Activated CD8-positive, alpha-beta memory T cell treated with anti-CD3 and anti-CD28 coated beads for 36 hours (primary cell): ENCODE measurements around the gene ATP9A. TPM values are rescaled to one million over a fixed set of nuclear protein-coding genes. Genes with fewer than 3 reads are reported as not detected.

ENCODE experiments used
- CTCF ChIA-PET: fragments of 350-600 bp; sonication (Branson Sonifier 250); formaldehyde crosslinking; loops from one replicate; lab custom pipeline; 2021; ENCODE audit warnings: antibody characterized with exemption; lab: Charles Lee
- POLR2A ChIA-PET: fragments of 350-600 bp; sonication (Branson Sonifier 250); formaldehyde crosslinking; loops from one replicate; lab custom pipeline; 2021; ENCODE audit warnings: antibody characterized with exemption; lab: Charles Lee
- total RNA-seq, 2 experiments: library from RNA; stranded (reverse); gene quantifications; one replicate each; pipeline ENCODE4 v1.2.3, GENCODE V29; 2021

Gene ATP9A
- total RNA-seq, 2 experiments from 2014 or later: 1.2 to 1.3 TPM

- ChIA-PET POLR2A (interaction anchor here (0.6 to 1.2 kb wide), 3 partner anchors 21 to 45 kb away, joined by 3 to 5 read pairs (median 3); partner anchors contain the start of gene NFATC2), CTCF (interaction anchor here (1.2 to 1.6 kb wide), 3 partner anchors 31 to 60 kb away, joined by 3 to 5 read pairs (median 4); no protein-coding TSS in a partner anchor)
Observed at GRCh38 chr20:51563486-51564332, 204.5 kb downstream of the ATP9A start.

GRCh38 chr20:51563174-51563485, 205.1 kb downstream of the ATP9A start:
- CTCF ChIA-PET: interaction anchor here (1.2 to 1.6 kb wide), 3 partner anchors 31 to 61 kb away, joined by 3 to 5 read pairs (median 4); no protein-coding TSS in a partner anchor
- POLR2A ChIA-PET: interaction anchor here (1.2 kb wide), 1 partner anchor 21 kb away, joined by 5 read pairs; the partner anchor contains the start of gene NFATC2

GRCh38 chr20:51562332-51563173, 205.6 kb downstream of the ATP9A start:
- POLR2A ChIA-PET: interaction anchor here (0.5 to 1.2 kb wide), 3 partner anchors 20 to 1038 kb away, joined by 3 to 5 read pairs (median 4); partner anchors contain the start of gene NFATC2

GRCh38 chr20:51562027-51562331, 206.2 kb downstream of the ATP9A start:
- CTCF ChIA-PET: interaction anchor here (1.3 kb wide), 1 partner anchor 148 kb away, joined by 3 read pairs; no protein-coding TSS in a partner anchor

More at GRCh38 chr20:51562332-51563173, 205.6 kb downstream of the ATP9A start:
- CTCF ChIA-PET: interaction anchor here (1.2 to 1.6 kb wide), 3 partner anchors 60 to 148 kb away, joined by 3 to 4 read pairs (median 3); no protein-coding TSS in a partner anchor

GRCh38 chr20:51560550-51561307, 207.5 kb downstream of the ATP9A start:
- ChIA-PET POLR2A (no interaction called here), CTCF (no interaction called here)

More at GRCh38 chr20:51562027-51562331, 206.2 kb downstream of the ATP9A start:
- POLR2A ChIA-PET: no interaction called here

GRCh38 chr20:51560042-51560441, 208.1 kb downstream of the ATP9A start:
- CTCF ChIA-PET: no interaction called here
- POLR2A ChIA-PET: no interaction called here

- POLR2A ChIA-PET: interaction anchor here (0.6 to 1.8 kb wide), 2 partner anchors 13 to 23 kb away, joined by 3 to 13 read pairs; partner anchors contain the start of gene NFATC2
- CTCF ChIA-PET: interaction anchor here (1.3 to 4.2 kb wide), 3 partner anchors 13 to 40 kb away, joined by 3 to 21 read pairs (median 8); partner anchors contain the start of gene NFATC2
Observed at GRCh38 chr20:51554538-51555165, 213.5 kb downstream of the ATP9A start.

- POLR2A ChIA-PET: interaction anchor here (0.6 to 1.8 kb wide), 3 partner anchors 12 to 170 kb away, joined by 3 to 13 read pairs (median 4); partner anchors contain the start of gene NFATC2
- CTCF ChIA-PET: interaction anchor here (0.6 to 4.2 kb wide), 4 partner anchors 12 to 1545 kb away, joined by 3 to 21 read pairs (median 6); partner anchors contain the start of gene NFATC2
Observed at GRCh38 chr20:51553897-51554486, 214.2 kb downstream of the ATP9A start.

- CTCF ChIA-PET: interaction anchor here (4.2 kb wide), 1 partner anchor 9 kb away, joined by 21 read pairs; the partner anchor contains the start of gene NFATC2
- POLR2A ChIA-PET: interaction anchor here (0.6 kb wide), 1 partner anchor 44 kb away, joined by 5 read pairs; no protein-coding TSS in a partner anchor
Observed at GRCh38 chr20:51551186-51551585, 217.0 kb downstream of the ATP9A start.

GRCh38 chr20:51549474-51549873, 218.7 kb downstream of the ATP9A start:
- CTCF ChIA-PET: interaction anchor here (0.6 kb wide), 1 partner anchor 162 kb away, joined by 5 read pairs; no protein-coding TSS in a partner anchor

GRCh38 chr20:51547951-51548350, 220.2 kb downstream of the ATP9A start:
- ChIA-PET POLR2A (interaction anchor here (0.5 kb wide), 1 partner anchor 399 kb away, joined by 3 read pairs; no protein-coding TSS in a partner anchor), CTCF (interaction anchor here (0.5 to 1.0 kb wide), 2 partner anchors 163 to 168 kb away, joined by 3 to 4 read pairs; no protein-coding TSS in a partner anchor)

More at GRCh38 chr20:51549474-51549873, 218.7 kb downstream of the ATP9A start:
- POLR2A ChIA-PET: no interaction called here

Other genes starting within 250 kb of the ATP9A start
- 10 to 100 TPM; 44.3 to 45.2 TPM for gene NFATC2, start 225.7 kb downstream of the ATP9A start, total RNA-seq
- under 1 TPM; 0.46 to 0.70 TPM for gene SALL4, start 34.1 kb upstream of the ATP9A start, total RNA-seq